Measurements from ENCODE around the gene RAPGEF1.

- TF ChIP-seq ZNF224 (CRISPR knock-in tag; IDR thresholded peaks at IDR 0.05) (no peak), ZNF597 (CRISPR knock-in tag; IDR thresholded peaks at IDR 0.05) (no peak), MAF1 (CRISPR knock-in tag; IDR thresholded peaks at IDR 0.05; ENCODE audit: borderline replicate concordance) (no peak), ZNF333 (CRISPR knock-in tag; IDR thresholded peaks at IDR 0.05; ENCODE audit: borderline replicate concordance) (no peak), CREM (IDR thresholded peaks at IDR 0.05) (no peak), CREM (CRISPR knock-in tag; IDR thresholded peaks at IDR 0.05) (no peak), HIVEP1 (CRISPR knock-in tag; IDR thresholded peaks at IDR 0.05) (no peak), HCFC1 (IDR thresholded peaks at IDR 0.05; ENCODE audit: low read depth, low read length) (no peak), CTCF (CRISPR knock-in tag; IDR thresholded peaks at IDR 0.05) (no peak)
Observed at GRCh38 chr9:131613921-131614320, 126.0 kb downstream of the RAPGEF1 start.
